SK-N-SH (cell line): ENCODE data around the gene AFG3L2. TPM values are rescaled to one million over a fixed set of nuclear protein-coding genes. Genes with fewer than 3 reads are reported as not detected.

ENCODE experiments used
- CTCF ChIA-PET: fragments of 300-600, 350-600 bp; formaldehyde crosslinking; extraction: SDS; loops from one replicate; lab custom pipeline; 2021; lab: Yijun Ruan, JAX
- POLR2A ChIA-PET: fragments of 350-600 bp; sonication (Branson Sonifier 250); formaldehyde crosslinking; extraction: SDS; loops from one replicate; lab custom pipeline; 2020; ENCODE audit warnings: antibody characterized with exemption, inconsistent platforms; lab: Yijun Ruan, JAX
- DNase-seq: peaks from one replicate; pipeline ENCODE4 v3.0.0; 2012
- H2AFZ ChIP-seq: fragments of 200-600 bp; sonication (generic); 2 replicates; pipeline ENCODE4 v1.8.1; 2016; ENCODE audit warnings: antibody characterized with exemption, mild to moderate bottlenecking, low read depth
- H3F3A ChIP-seq: fragments of 200-600 bp; sonication (generic); replicated peaks from 2 replicates; pipeline ENCODE3; 2016; ENCODE audit warnings: antibody characterized with exemption, mild to moderate bottlenecking; ENCODE audit not compliant: insufficient read depth
- H3K27ac ChIP-seq, 2 experiments: fragments of 200-500 bp in 1 of 2; fragments of 200-600 bp in 1 of 2; sonication (Bioruptor generic) in 1 of 2; sonication (generic), shearing (Covaris generic) in 1 of 2; 2 replicates each; pipeline versions ENCODE4 v1.5.1 to v1.6.1; 2014 to 2016; ENCODE audit warnings: low read depth in 2 of 2, inconsistent platforms in 1 of 2, low read length in 1 of 2, mild to moderate bottlenecking in 1 of 2, mixed read lengths in 1 of 2
- H3K27me3 ChIP-seq: fragments of 200-600 bp; sonication (generic), shearing (Covaris generic); 2 replicates; pipeline ENCODE4 v1.6.1; 2016; ENCODE audit warnings: mixed run types; ENCODE audit not compliant: insufficient read depth
- H3K36me3 ChIP-seq, 2 experiments: fragments of 200-500 bp in 1 of 2; fragments of 200-600 bp in 1 of 2; sonication (Bioruptor generic) in 1 of 2; sonication (generic) in 1 of 2; replicated peaks in 1 of 2; 2 replicates each; pipeline versions ENCODE3 to v1.5.1; 2014 to 2016; ENCODE audit warnings: low read length in 1 of 2, mild to moderate bottlenecking in 1 of 2; ENCODE audit not compliant: insufficient read depth in 2 of 2, control insufficient read depth in 1 of 2
- H3K4me1 ChIP-seq, 2 experiments: fragments of 200-500 bp in 1 of 2; fragments of 200-600 bp in 1 of 2; sonication (Bioruptor generic) in 1 of 2; sonication (generic), shearing (Covaris generic) in 1 of 2; 2 replicates each; pipeline versions ENCODE4 v1.5.1 to v1.6.1; 2014 to 2016; ENCODE audit warnings: low read depth in 1 of 2, low read length in 1 of 2, mixed run types in 1 of 2; ENCODE audit not compliant: insufficient read depth in 2 of 2, control insufficient read depth in 1 of 2
- H3K4me2 ChIP-seq: fragments of 200-600 bp; sonication (generic), shearing (Covaris generic); 2 replicates; pipeline ENCODE4 v1.6.1; 2017; ENCODE audit warnings: mixed run types
- H3K4me3 ChIP-seq, 2 experiments: fragments of 200-500 bp in 1 of 2; fragments of 200-600 bp in 1 of 2; sonication (Bioruptor generic) in 1 of 2; sonication (generic), shearing (Covaris generic) in 1 of 2; 2 replicates each; pipeline versions ENCODE4 v1.5.1 to v1.8.1; 2014 to 2016; ENCODE audit warnings: low read depth in 2 of 2, inconsistent platforms in 1 of 2, low read length in 1 of 2, mild to moderate bottlenecking in 1 of 2, mixed read lengths in 1 of 2, moderate library complexity in 1 of 2
- H3K79me2 ChIP-seq: fragments of 200-600 bp; sonication (generic); 2 replicates; pipeline ENCODE4 v1.8.1; 2017; ENCODE audit warnings: mild to moderate bottlenecking; ENCODE audit not compliant: insufficient read depth
- H3K9ac ChIP-seq: fragments of 200-600 bp; sonication (generic); 2 replicates; pipeline ENCODE4 v1.6.1; 2017; ENCODE audit warnings: mixed run types
- H3K9me2 ChIP-seq: fragments of 200-600 bp; sonication (generic); 2 replicates; pipeline ENCODE4 v1.6.1; 2017; ENCODE audit warnings: mixed run types
- H3K9me3 ChIP-seq: fragments of 200-600 bp; sonication (generic); 2 replicates; pipeline ENCODE4 v1.6.1; 2017; ENCODE audit warnings: mixed run types, mild to moderate bottlenecking, moderate library complexity
- H4K20me1 ChIP-seq: fragments of 200-600 bp; sonication (generic); 2 replicates; pipeline ENCODE4 v1.6.1; 2017; ENCODE audit warnings: mild to moderate bottlenecking, mixed run types; ENCODE audit not compliant: insufficient read depth
- EP300 ChIP-seq, 2 experiments: IDR thresholded peaks; 2 replicates each; pipeline versions ENCODE4 v1.4.0 to v1.6.1; 2012; ENCODE audit warnings: borderline replicate concordance in 1 of 2, low read depth in 1 of 2, low read length in 1 of 2
- EZH2phosphoT487 ChIP-seq: fragments of 200-600 bp; sonication (generic); IDR thresholded peaks from 2 replicates; pipeline ENCODE4 v1.6.1; 2017; ENCODE audit warnings: low read depth, mixed run types, mild to moderate bottlenecking, antibody characterized with exemption, moderate library complexity, borderline replicate concordance
- FOXJ3 ChIP-seq: sonication (generic); formaldehyde crosslinking; IDR thresholded peaks from 2 replicates; pipeline ENCODE4 v1.5.1; 2020; ENCODE audit warnings: mild to moderate bottlenecking, missing genetic modification reagents
- FOXM1 ChIP-seq: IDR thresholded peaks from 2 replicates; pipeline ENCODE4 v1.4.0; 2012; ENCODE audit warnings: low read depth, mild to moderate bottlenecking
- GABPA ChIP-seq: IDR thresholded peaks from 2 replicates; pipeline ENCODE4 v1.4.0; 2012; ENCODE audit warnings: low read depth, mild to moderate bottlenecking
- GATA2 ChIP-seq: sonication (generic); formaldehyde crosslinking; IDR thresholded peaks from 2 replicates; pipeline ENCODE4 v1.5.0; 2020; ENCODE audit warnings: mild to moderate bottlenecking, missing genetic modification reagents
- JUND ChIP-seq: IDR thresholded peaks from 2 replicates; pipeline ENCODE4 v1.4.0; 2012
- MXI1 ChIP-seq: IDR thresholded peaks from 2 replicates; pipeline ENCODE4 v1.6.1; 2012; ENCODE audit warnings: mild to moderate bottlenecking, low read depth, low read length, improper control_type of control experiment
- NFIC ChIP-seq: IDR thresholded peaks from 2 replicates; pipeline ENCODE4 v1.4.0; 2012; ENCODE audit warnings: borderline replicate concordance
- RCOR1 ChIP-seq: fragments of 150-350 bp; IDR thresholded peaks from 2 replicates; pipeline ENCODE4 v1.6.1; 2017; ENCODE audit warnings: antibody characterized with exemption, low read length
- SMC3 ChIP-seq: IDR thresholded peaks from 2 replicates; pipeline ENCODE4 v1.6.1; 2012; ENCODE audit warnings: low read depth, low read length, improper control_type of control experiment
- TCF12 ChIP-seq: IDR thresholded peaks from 2 replicates; pipeline ENCODE4 v1.4.0; 2012
- TEAD4 ChIP-seq: IDR thresholded peaks from 2 replicates; pipeline ENCODE4 v1.4.0; 2012; ENCODE audit warnings: mild to moderate bottlenecking, borderline replicate concordance; ENCODE audit not compliant: insufficient read depth
- WGBS: methylation state at CpG from one replicate; pipeline ENCODE4 v1.1.6; 2017; ENCODE audit warnings: low lambda C conversion rate; 5-methylcytosine and 5-hydroxymethylcytosine counted together
- polyA plus RNA-seq, 3 experiments: library from polyadenylated mRNA; depleted of rRNA; stranded (reverse); fragments of >200 nt; gene quantifications; 2 replicates each; pipeline ENCODE4 v1.2.3, GENCODE V29; 2012
- TF ChIP-seq, protein P1 (sequence below): fragments of 150-350 bp; IDR thresholded peaks from 2 replicates; pipeline ENCODE4 v1.6.1; 2016; ENCODE audit warnings: mild to moderate bottlenecking, low read depth, low read length

The AFG3L2 gene
- polyA plus RNA-seq, 1 of the 3 experiments (the other 2 are of a cell fraction), result 26.0 TPM

DNA sequence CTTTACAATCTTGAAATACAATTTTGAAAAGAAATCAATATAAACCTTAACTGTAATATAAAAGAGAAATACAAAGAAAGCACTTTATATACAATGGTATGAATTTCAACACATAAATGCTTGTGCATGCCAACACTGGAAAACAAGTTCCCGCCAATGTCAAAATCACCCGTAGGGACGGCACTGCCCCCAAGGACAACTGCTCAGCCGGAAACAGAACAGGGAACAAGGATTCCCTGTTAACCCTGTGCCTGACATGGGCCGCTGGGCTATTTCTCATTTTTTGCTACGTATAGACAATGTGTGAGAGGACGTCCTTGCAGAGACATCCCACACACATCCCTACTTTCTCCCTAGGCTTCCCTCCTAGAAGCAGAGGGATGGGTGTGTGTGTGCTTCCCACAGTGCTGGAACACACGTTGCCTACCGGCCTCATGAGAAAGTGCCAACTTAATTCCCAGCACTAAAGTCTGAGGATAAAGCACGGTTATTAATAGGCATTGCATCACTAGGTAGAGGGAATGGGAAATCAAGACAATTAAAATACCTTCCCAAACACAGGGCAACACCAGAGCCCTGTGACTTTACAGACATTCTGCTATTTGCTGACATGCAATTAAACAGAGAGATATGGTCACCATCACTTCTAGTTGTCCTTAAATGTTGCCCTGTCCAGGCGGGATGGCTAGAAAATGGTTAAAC lies 14.4 kb downstream of the AFG3L2 start:
- Histone ChIP-seq H2AFZ (no peak overlapping the region), H3K9ac (no peak overlapping the region), H3K4me1 (peaks cover 0 to 9% of the 10 kb centered on the region in 2 experiments; a peak in 3 of 4 replicates), H3K9me2 (no peaks in the 10 kb centered on the region), H3K27ac (no peak overlapping the region), H3K36me3 (peaks cover 58 to 67% of the 10 kb centered on the region in 2 experiments), H3K4me2 (no peak overlapping the region), H3K4me3 (no peak overlapping the region), H3K9me3 (no peaks in the 10 kb centered on the region), H4K20me1 (no peaks in the 10 kb centered on the region), H3K27me3 (no peaks in the 10 kb centered on the region), H3K79me2 (peaks cover 17% of the 10 kb centered on the region; the same call in 1 of the 2 replicates), H3F3A (peaks cover 10% of the 10 kb centered on the region)
- no peak for DNase-seq
- ChIA-PET POLR2A (no interaction called here), CTCF (interaction anchor here (1.4 to 2.3 kb wide), 3 partner anchors 11 to 29 kb away, joined by 3 to 5 read pairs (median 3); no protein-coding TSS in a partner anchor)
- 93% methylated on average over 11 of the region's 11 CpGs for WGBS
- TF ChIP-seq MXI1 (no peak), TEAD4 (no peak), EZH2phosphoT487 (no peak)

DNA sequence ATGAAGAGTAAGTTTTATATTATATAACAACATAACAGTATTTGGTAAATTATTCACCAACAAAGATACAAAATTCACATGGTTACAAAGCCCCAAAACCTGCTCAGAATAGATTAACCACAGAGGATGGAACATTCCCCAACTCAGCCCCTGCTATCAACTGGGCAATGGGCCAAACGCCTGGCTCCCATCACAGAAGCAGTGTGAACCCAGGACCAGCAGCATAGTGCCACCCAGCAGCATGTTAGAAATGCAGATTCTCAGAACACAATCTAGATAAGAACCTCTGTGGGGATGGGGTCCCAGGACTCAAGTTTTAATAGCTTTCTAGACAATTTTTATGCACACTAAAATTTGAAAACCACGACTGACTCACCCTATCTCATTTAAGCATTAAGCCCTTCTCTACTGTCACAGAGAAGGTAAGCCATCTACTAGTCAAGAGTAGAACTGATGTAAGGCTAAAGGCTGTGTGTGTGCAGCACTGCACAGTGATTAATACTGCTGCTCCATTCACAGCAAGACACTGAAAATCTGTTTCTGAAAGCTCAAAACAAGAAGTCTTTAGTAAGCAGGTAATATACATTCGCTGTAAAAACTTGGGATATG lies 15.2 kb downstream of the AFG3L2 start:
- H3K27ac ChIP-seq, result peak overlapping the region in 1 of 2 experiments; percentile 30; a peak in 1 of 4 replicates
- H3K36me3 ChIP-seq, result peaks cover 60 to 65% of the 10 kb centered on the region in 2 experiments
- no peak for TF ChIP-seq GABPA
- no peak for TF ChIP-seq RCOR1
- TF ChIP-seq, protein P1, sequence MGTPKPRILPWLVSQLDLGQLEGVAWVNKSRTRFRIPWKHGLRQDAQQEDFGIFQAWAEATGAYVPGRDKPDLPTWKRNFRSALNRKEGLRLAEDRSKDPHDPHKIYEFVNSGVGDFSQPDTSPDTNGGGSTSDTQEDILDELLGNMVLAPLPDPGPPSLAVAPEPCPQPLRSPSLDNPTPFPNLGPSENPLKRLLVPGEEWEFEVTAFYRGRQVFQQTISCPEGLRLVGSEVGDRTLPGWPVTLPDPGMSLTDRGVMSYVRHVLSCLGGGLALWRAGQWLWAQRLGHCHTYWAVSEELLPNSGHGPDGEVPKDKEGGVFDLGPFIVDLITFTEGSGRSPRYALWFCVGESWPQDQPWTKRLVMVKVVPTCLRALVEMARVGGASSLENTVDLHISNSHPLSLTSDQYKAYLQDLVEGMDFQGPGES, result no peak
- peak; percentile 57; the same call in 1 of the 2 replicates for TF ChIP-seq GATA2 (CRISPR knock-in tag)
- TF ChIP-seq TCF12, result peak; percentile 33; the same call in 1 of the 2 replicates
- no peak for TF ChIP-seq SMC3
- TF ChIP-seq NFIC, result peak; percentile 61; the same call in 1 of the 2 replicates
- no peak for TF ChIP-seq FOXJ3 (CRISPR knock-in tag)
- no peak for TF ChIP-seq JUND
- TF ChIP-seq FOXM1, result no peak
- TF ChIP-seq EP300 (IDR thresholded peaks at IDR 0.05; ENCODE audit: borderline replicate concordance in 1 of 2, low read depth in 1 of 2, low read length in 1 of 2), result peak in 1 of 2 experiments; percentile 30; a peak in 1 of 4 replicates
- POLR2A ChIA-PET, result no interaction called here
- no peaks in the 10 kb centered on the region for H3K9me3 ChIP-seq
- WGBS, result 39% methylated on average over 3 of the region's 3 CpGs
- H3K79me2 ChIP-seq, result peaks cover 14% of the 10 kb centered on the region; the same call in 1 of the 2 replicates
- H3K9me2 ChIP-seq, result no peaks in the 10 kb centered on the region
- H3K4me1 ChIP-seq, result peaks cover 0 to 9% of the 10 kb centered on the region in 2 experiments; a peak in 3 of 4 replicates
- no peaks in the 10 kb centered on the region for H3K27me3 ChIP-seq
- H3K4me3 ChIP-seq, result no peak overlapping the region
- peaks cover 10% of the 10 kb centered on the region for H3F3A ChIP-seq
- CTCF ChIA-PET, result interaction anchor here (1.4 to 2.3 kb wide), 3 partner anchors 10 to 14 kb away, joined by 3 to 5 read pairs (median 4); no protein-coding TSS in a partner anchor
- no peaks in the 10 kb centered on the region for H4K20me1 ChIP-seq
- no peak overlapping the region for H3K4me2 ChIP-seq
- no peak overlapping the region for H2AFZ ChIP-seq
- DNase-seq, result peak; percentile 71
- no peak overlapping the region for H3K9ac ChIP-seq
